Right cardiac atrium (tissue), 5 donors: ENCODE results near the gene RFK. TPM values are rescaled to one million over a fixed set of nuclear protein-coding genes. Genes with fewer than 3 reads are reported as not detected.

Experiments used
- ATAC-seq, 2 donors: fragments of 200-7000 bp; cut with Tn5 transposase; one replicate each; pipeline versions ENCODE4 v1.8.0 to v1.9.1; 2020; ENCODE audit warnings: moderate library complexity in 2 of 2, mild to moderate bottlenecking in 1 of 2
- DNase-seq, 3 donors: peaks; one replicate each; pipeline ENCODE4 v3.0.0-alpha.2; 2020
- H3K27ac ChIP-seq: one replicate; pipeline ENCODE4 v1.5.1; 2013; ENCODE audit warnings: mild to moderate bottlenecking, low read length, control low read depth, moderate library complexity
- H3K27me3 ChIP-seq: one replicate; pipeline ENCODE4 v1.6.1; 2013; ENCODE audit not compliant: control insufficient read depth, insufficient read depth
- H3K4me1 ChIP-seq: one replicate; pipeline ENCODE4 v1.6.1; 2013; ENCODE audit warnings: low read length; ENCODE audit not compliant: control insufficient read depth, insufficient read depth
- H3K4me3 ChIP-seq: one replicate; pipeline ENCODE4 v1.5.1; 2013; ENCODE audit warnings: low read length, control low read depth
- H3K9me3 ChIP-seq: one replicate; pipeline ENCODE4 v1.6.1; 2013; ENCODE audit warnings: low read length; ENCODE audit not compliant: control insufficient read depth
- WGBS: extraction: QIAGEN DNeasy Blood & Tissue Kit; methylation state at CpG from one replicate; pipeline ENCODE4 v1.1.7; 2013; 5-methylcytosine and 5-hydroxymethylcytosine counted together
- intact Hi-C, 4 donors: fragments of 100-400 bp; cut with DNase I; formaldehyde crosslinking; loops; one replicate each; pipeline versions ENCODE4 v1.11.0 to v1.14.0; 2022 to 2023
- polyA plus RNA-seq: library from polyadenylated mRNA; stranded (reverse); fragments of 200-250 nt; gene quantifications from one replicate; pipeline ENCODE4 v1.2.3, GENCODE V29; 2013
- total RNA-seq, 4 donors: library from RNA; stranded (reverse); fragmentation: NEBNext Ultra II Directional; extraction: Animal tissue kit (Norgen Biotek cat#: 25700); gene quantifications; one replicate each; pipeline ENCODE4 v1.2.1, GENCODE V29; 2021
- donor health status: healthy with polysubstance abuse.
- donor health status: DM: no; HTN: yes; CAD: no.
- donor health status: DM: no; HTN: no; CAD: no.
- donor health status: DM: no; HTN: yes; CAD: no; lungs with severe emphysema.
- donor health status: DM: yes; HTN: yes; CAD: no.

Gene RFK
- total and polyA plus RNA-seq, 5 donors: 16.5 to 26.9 (median 23.1) TPM

- DNase-seq (no peak), ATAC-seq (no peak)
- no peaks in the 10 kb centered on the region for H3K27me3 ChIP-seq
- 80% methylated on average over 7 of the region's 7 CpGs for WGBS
- no peaks in the 10 kb centered on the region for H3K9me3 ChIP-seq
- intact Hi-C loops: no loop called here
- no peak overlapping the region for H3K27ac ChIP-seq
- no peak overlapping the region for H3K4me3 ChIP-seq
- H3K4me1 ChIP-seq: no peaks in the 10 kb centered on the region
These were observed 32.7 kb upstream of the RFK start for GRCh38 chr9:76426807-76427419.

- H3K4me1 ChIP-seq: no peaks in the 10 kb centered on the region
- WGBS: 83% methylated on average over 8 of the region's 8 CpGs
- no peak for ATAC-seq
- no peaks in the 10 kb centered on the region for H3K9me3 ChIP-seq
- intact Hi-C loops: no loop called here
- no peak overlapping the region for H3K27ac ChIP-seq
- DNase-seq: no peak
- H3K27me3 ChIP-seq: no peaks in the 10 kb centered on the region
- H3K4me3 ChIP-seq: no peak overlapping the region
These were observed 31.6 kb upstream of the RFK start for GRCh38 chr9:76425677-76426453.

GRCh38 chr9:76424491-76424890, 30.3 kb upstream of the RFK start:
- no peaks in the 10 kb centered on the region for H3K9me3 ChIP-seq
- no peaks in the 10 kb centered on the region for H3K4me1 ChIP-seq
- no peak for DNase-seq
- H3K27ac ChIP-seq: no peak overlapping the region
- no peaks in the 10 kb centered on the region for H3K27me3 ChIP-seq
- ATAC-seq: no peak
- no peak overlapping the region for H3K4me3 ChIP-seq
- WGBS: 94% methylated on average over 4 of the region's 4 CpGs
- intact Hi-C loops: no loop called here

GRCh38 chr9:76423216-76424177, 29.3 kb upstream of the RFK start:
- Histone ChIP-seq H3K4me1 (no peaks in the 10 kb centered on the region), H3K27me3 (no peaks in the 10 kb centered on the region), H3K9me3 (no peaks in the 10 kb centered on the region), H3K27ac (no peak overlapping the region), H3K4me3 (no peak overlapping the region)
- WGBS: 65% methylated on average over 2 of the region's 2 CpGs
- ATAC-seq: no peak
- DNase-seq: no peak
- intact Hi-C loops: no loop called here

GRCh38 chr9:76419782-76420380, 25.7 kb upstream of the RFK start:
- Histone ChIP-seq H3K4me3 (no peak overlapping the region), H3K27ac (no peak overlapping the region), H3K9me3 (no peaks in the 10 kb centered on the region), H3K27me3 (no peaks in the 10 kb centered on the region), H3K4me1 (no peaks in the 10 kb centered on the region)
- no peak for DNase-seq
- WGBS: 69% methylated on average over 2 of the region's 2 CpGs
- intact Hi-C loops: loop anchor here in 1 of 4 donors (2.0 kb wide), 1 partner anchor 15 kb away; no protein-coding TSS in a partner anchor
- ATAC-seq: no peak

- WGBS: 43% methylated on average over 1 of the region's 1 CpG
These were observed 23.2 kb upstream of the RFK start for GRCh38 chr9:76417394-76417793.

GRCh38 chr9:76415731-76416130, 21.5 kb upstream of the RFK start:
- Histone ChIP-seq H3K4me1 (no peaks in the 10 kb centered on the region), H3K27ac (no peak overlapping the region), H3K9me3 (no peaks in the 10 kb centered on the region), H3K27me3 (no peaks in the 10 kb centered on the region), H3K4me3 (no peak overlapping the region)
- intact Hi-C loops: no loop called here
- ATAC-seq (peak in 1 of 2 donors; percentile 50), DNase-seq (no peak)

More at GRCh38 chr9:76417394-76417793, 23.2 kb upstream of the RFK start:
- intact Hi-C loops: no loop called here
- Histone ChIP-seq H3K4me1 (no peaks in the 10 kb centered on the region), H3K9me3 (no peaks in the 10 kb centered on the region), H3K4me3 (no peak overlapping the region), H3K27ac (no peak overlapping the region), H3K27me3 (no peaks in the 10 kb centered on the region)
- ATAC-seq (no peak), DNase-seq (no peak)

- ATAC-seq (no peak), DNase-seq (no peak)
- H3K4me1 ChIP-seq: no peaks in the 10 kb centered on the region
- H3K27me3 ChIP-seq: no peaks in the 10 kb centered on the region
- H3K9me3 ChIP-seq: no peaks in the 10 kb centered on the region
- H3K27ac ChIP-seq: no peak overlapping the region
- 95% methylated on average over 2 of the region's 2 CpGs for WGBS
- no peak overlapping the region for H3K4me3 ChIP-seq
- intact Hi-C loops: no loop called here
These were observed 20.9 kb upstream of the RFK start for GRCh38 chr9:76415154-76415553.

- intact Hi-C loops: no loop called here
- Histone ChIP-seq H3K4me1 (no peaks in the 10 kb centered on the region), H3K4me3 (no peak overlapping the region), H3K27ac (no peak overlapping the region), H3K9me3 (no peaks in the 10 kb centered on the region), H3K27me3 (no peaks in the 10 kb centered on the region)
- WGBS: 68% methylated on average over 4 of the region's 4 CpGs
- ATAC-seq (no peak), DNase-seq (no peak)
These were observed 20.4 kb upstream of the RFK start for GRCh38 chr9:76414661-76415060.

- Histone ChIP-seq H3K27me3 (no peaks in the 10 kb centered on the region), H3K27ac (no peak overlapping the region), H3K4me1 (no peaks in the 10 kb centered on the region), H3K9me3 (no peaks in the 10 kb centered on the region), H3K4me3 (no peak overlapping the region)
- intact Hi-C loops: no loop called here
- DNase-seq: no peak
- ATAC-seq: no peak
These were observed 19.4 kb upstream of the RFK start for GRCh38 chr9:76413658-76414057.
